VCaP (cell line): ENCODE measurements around the gene ZBTB20.

Source experiments
- H3K27ac ChIP-seq: fragments of 450-650 bp; 2 replicates; pipeline ENCODE4 v1.5.1; 2017
- CTCF ChIP-seq: fragments of 450-650 bp; conservative IDR thresholded peaks from 2 replicates; pipeline ENCODE4 v1.5.1; 2017; ENCODE audit warnings: mild to moderate bottlenecking, moderate library complexity

The ZBTB20 gene

GRCh38 chr3:114666623-114667022 lies 480.5 kb downstream of the ZBTB20 start:
- TF ChIP-seq CTCF, result no peak
- no peak overlapping the region for H3K27ac ChIP-seq

GRCh38 chr3:114664006-114664405 lies 483.1 kb downstream of the ZBTB20 start:
- H3K27ac ChIP-seq, result no peak overlapping the region
- TF ChIP-seq CTCF, result no peak

GRCh38 chr3:114660808-114661207 lies 486.3 kb downstream of the ZBTB20 start:
- peak overlapping the region; percentile 75 for H3K27ac ChIP-seq

GRCh38 chr3:114660124-114660523 lies 487.0 kb downstream of the ZBTB20 start:
- TF ChIP-seq CTCF, result no peak
- peak overlapping the region; percentile 75 for H3K27ac ChIP-seq

More at GRCh38 chr3:114660808-114661207, 486.3 kb downstream of the ZBTB20 start:
- TF ChIP-seq CTCF, result no peak

- H3K27ac ChIP-seq, result peak overlapping the region; percentile 75
- TF ChIP-seq CTCF, result no peak
These were observed 487.7 kb downstream of the ZBTB20 start for GRCh38 chr3:114659109-114660061.

GRCh38 chr3:114651555-114651954 lies 495.5 kb downstream of the ZBTB20 start:
- no peak overlapping the region for H3K27ac ChIP-seq
- TF ChIP-seq CTCF, result no peak

GRCh38 chr3:114650808-114651207 lies 496.3 kb downstream of the ZBTB20 start:
- no peak overlapping the region for H3K27ac ChIP-seq
- TF ChIP-seq CTCF, result no peak
